Measurements from ENCODE around the gene CACNA1C.

DNA sequence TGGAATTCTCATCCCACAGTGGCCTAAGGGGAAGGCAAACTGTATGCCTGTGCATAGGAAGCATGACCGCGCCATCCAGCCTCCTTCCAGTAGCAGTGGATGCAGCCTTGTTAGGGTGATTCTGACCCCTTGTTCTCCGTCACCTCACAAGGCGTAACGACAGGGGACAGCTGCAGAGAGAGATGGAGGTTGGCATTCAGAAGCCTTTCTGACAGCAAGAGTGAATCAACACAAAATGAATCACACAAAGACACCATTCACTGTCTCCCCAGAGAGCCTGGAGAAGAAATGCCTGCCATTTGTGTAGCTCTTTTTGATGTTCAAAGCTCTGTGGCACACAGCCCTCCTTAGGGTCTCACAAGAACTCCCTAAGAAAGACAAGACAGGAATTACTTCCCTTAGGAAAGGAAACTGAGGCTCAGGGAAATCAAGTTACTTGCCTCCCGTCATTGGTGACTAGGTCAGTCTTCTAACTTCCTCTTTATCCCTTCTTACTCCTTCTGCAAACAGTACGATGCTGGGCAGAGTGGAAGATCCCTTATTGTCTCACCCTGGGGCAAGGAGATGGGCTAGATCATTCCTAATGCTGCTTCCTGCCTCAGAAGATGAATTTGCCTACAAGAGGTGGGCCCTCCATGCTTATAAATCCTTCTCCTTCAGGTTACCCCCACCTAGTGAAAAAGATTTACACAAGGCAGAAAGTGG, 280.9 kb downstream of the CACNA1C start:
- TF ChIP-seq POLR2AphosphoS5 (IDR thresholded peaks at IDR 0.05) = no peak
- TF ChIP-seq, protein P1, sequence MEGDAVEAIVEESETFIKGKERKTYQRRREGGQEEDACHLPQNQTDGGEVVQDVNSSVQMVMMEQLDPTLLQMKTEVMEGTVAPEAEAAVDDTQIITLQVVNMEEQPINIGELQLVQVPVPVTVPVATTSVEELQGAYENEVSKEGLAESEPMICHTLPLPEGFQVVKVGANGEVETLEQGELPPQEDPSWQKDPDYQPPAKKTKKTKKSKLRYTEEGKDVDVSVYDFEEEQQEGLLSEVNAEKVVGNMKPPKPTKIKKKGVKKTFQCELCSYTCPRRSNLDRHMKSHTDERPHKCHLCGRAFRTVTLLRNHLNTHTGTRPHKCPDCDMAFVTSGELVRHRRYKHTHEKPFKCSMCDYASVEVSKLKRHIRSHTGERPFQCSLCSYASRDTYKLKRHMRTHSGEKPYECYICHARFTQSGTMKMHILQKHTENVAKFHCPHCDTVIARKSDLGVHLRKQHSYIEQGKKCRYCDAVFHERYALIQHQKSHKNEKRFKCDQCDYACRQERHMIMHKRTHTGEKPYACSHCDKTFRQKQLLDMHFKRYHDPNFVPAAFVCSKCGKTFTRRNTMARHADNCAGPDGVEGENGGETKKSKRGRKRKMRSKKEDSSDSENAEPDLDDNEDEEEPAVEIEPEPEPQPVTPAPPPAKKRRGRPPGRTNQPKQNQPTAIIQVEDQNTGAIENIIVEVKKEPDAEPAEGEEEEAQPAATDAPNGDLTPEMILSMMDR (IDR thresholded peaks at IDR 0.05) = no peak
